MCF 10A (cell line): ENCODE data around the gene TBC1D14. TPM values are rescaled to one million over a fixed set of nuclear protein-coding genes. Genes with fewer than 3 reads are reported as not detected.

ENCODE experiments used
- BruUV-seq: library from RNA; stranded (reverse); fragments of 400-500 nt; replicated peaks from 2 replicates; lab custom pipeline; 2021; lab: Mats Ljungman, UMichigan
- CTCF ChIA-PET: fragments of 300-600 bp; sonication (Branson Sonifier 250); formaldehyde crosslinking; extraction: SDS; loops from one replicate; lab custom pipeline; 2021; ENCODE audit warnings: antibody characterized with exemption, inconsistent platforms; lab: Yijun Ruan, JAX
- POLR2A ChIA-PET: fragments of 300-600, 350-650 bp; sonication (Branson Sonifier 250); formaldehyde crosslinking; extraction: SDS; loops from one replicate; lab custom pipeline; 2020; ENCODE audit warnings: antibody characterized with exemption, inconsistent platforms; lab: Yijun Ruan, JAX
- DNase-seq: peaks from one replicate; pipeline ENCODE4 v3.0.0-alpha.2; 2018; ENCODE audit not compliant: unreplicated experiment
- H3K27ac Mint-ChIP-seq: one replicate; pipeline ENCODE4 v1.8.0; 2022; ENCODE audit warnings: mild to moderate bottlenecking, low read depth, mixed read lengths; ENCODE audit not compliant: unreplicated experiment
- H3K27me3 Mint-ChIP-seq: one replicate; pipeline ENCODE4 v1.8.0; 2022; ENCODE audit warnings: mixed read lengths; ENCODE audit not compliant: insufficient read depth, unreplicated experiment
- H3K36me3 Mint-ChIP-seq: one replicate; pipeline ENCODE4 v1.8.0; 2022; ENCODE audit warnings: mild to moderate bottlenecking, moderate library complexity, mixed read lengths; ENCODE audit not compliant: insufficient read depth, unreplicated experiment
- H3K4me1 Mint-ChIP-seq: one replicate; pipeline ENCODE4 v1.8.0; 2022; ENCODE audit warnings: mixed read lengths; ENCODE audit not compliant: insufficient read depth, unreplicated experiment
- H3K4me3 Mint-ChIP-seq: one replicate; pipeline ENCODE4 v1.8.0; 2022; ENCODE audit warnings: mild to moderate bottlenecking, moderate library complexity, mixed read lengths; ENCODE audit not compliant: unreplicated experiment
- H3K9me3 Mint-ChIP-seq: one replicate; pipeline ENCODE4 v1.8.0; 2022; ENCODE audit warnings: mixed read lengths; ENCODE audit not compliant: unreplicated experiment
- CTCF ChIP-seq: fragments of 200-600 bp; IDR thresholded peaks from one replicate; pipeline ENCODE4 v1.8.0; 2022; ENCODE audit warnings: antibody characterized with exemption, mild to moderate bottlenecking; ENCODE audit not compliant: unreplicated experiment
- intact Hi-C: fragments of 100-400 bp; cut with micrococcal nuclease; formaldehyde crosslinking; loops from 2 replicates; pipeline ENCODE4 v1.14.1; 2022
- total RNA-seq: library from RNA; stranded (reverse); gene quantifications from 2 replicates; pipeline ENCODE4 v1.2.3, GENCODE V29; 2022

TBC1D14 gene
- total RNA-seq, 1 experiment from 2014 or later, result 55.1 TPM

DNA sequence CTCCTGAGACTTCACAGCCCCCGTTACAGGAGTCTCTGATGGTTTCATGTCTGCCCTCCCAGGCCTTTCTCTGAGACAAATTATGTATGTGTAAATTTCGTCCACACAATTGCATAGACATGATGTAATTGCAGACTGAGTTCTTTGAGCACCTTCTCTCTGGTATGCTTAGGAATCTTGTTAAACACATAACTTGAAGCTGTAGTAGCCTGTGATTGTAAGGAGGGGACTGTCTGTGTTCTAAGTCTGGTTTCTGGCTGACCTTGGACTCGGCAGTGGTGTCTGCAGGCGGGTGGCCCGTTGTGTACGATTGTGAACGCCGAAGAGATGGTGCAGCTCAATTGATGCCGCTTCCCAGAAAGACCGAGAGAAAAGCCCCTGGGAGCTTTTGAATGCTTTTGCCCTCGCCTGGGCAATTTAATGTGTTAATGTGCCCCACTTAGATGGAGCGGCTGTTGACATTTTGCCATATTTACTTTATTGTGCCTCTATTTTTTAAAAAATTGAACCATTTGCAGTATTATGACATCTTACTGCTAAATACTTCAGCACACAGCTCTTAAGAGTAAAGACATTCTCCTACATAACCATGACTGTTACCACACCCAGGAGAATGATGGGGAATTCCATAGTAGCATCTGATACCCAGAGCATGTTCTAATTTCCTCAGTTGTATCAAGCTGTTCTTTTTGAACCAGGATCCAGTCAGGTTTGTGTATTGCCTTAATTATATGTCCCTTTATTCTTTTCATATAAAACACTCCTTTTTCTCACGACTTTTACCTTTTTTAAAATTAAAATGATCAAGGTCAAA, 75.2 kb downstream of the TBC1D14 start:
- ChIA-PET CTCF (interaction anchor here (0.6 to 1.8 kb wide), 4 partner anchors 10 to 294 kb away, joined by 3 to 6 read pairs (median 6); no protein-coding TSS in a partner anchor), POLR2A (interaction anchor here (0.6 to 2.1 kb wide), 9 partner anchors 12 to 82 kb away, joined by 3 to 13 read pairs (median 4); partner anchors contain the start of genes GRPEL1 and TADA2B)
- Mint-ChIP-seq H3K9me3 (no peaks in the 10 kb centered on the region), H3K4me3 (peak overlapping the region; percentile 97), H3K27ac (peak overlapping the region; percentile 95), H3K27me3 (no peaks in the 10 kb centered on the region), H3K4me1 (peaks cover 28% of the 10 kb centered on the region), H3K36me3 (peaks cover 12% of the 10 kb centered on the region)
- DNase-seq, result no peak
- intact Hi-C loops, result loop anchor here (5.0 kb wide), 2 partner anchors 78 to 268 kb away; partner anchors contain the start of genes BLOC1S4 and TBC1D14
- no TSS peak for BruUV-seq
- no peak for TF ChIP-seq CTCF

- no peaks in the 10 kb centered on the region for H3K27me3 Mint-ChIP-seq
- peak overlapping the region; percentile 97 for H3K4me3 Mint-ChIP-seq
- H3K36me3 Mint-ChIP-seq, result peaks cover 12% of the 10 kb centered on the region
- TSS peak; percentile 75 for BruUV-seq
- H3K27ac Mint-ChIP-seq, result peak overlapping the region; percentile 95
- intact Hi-C loops, result loop anchor here (2.0 to 5.0 kb wide), 3 partner anchors 57 to 269 kb away; partner anchors contain the start of genes BLOC1S4, TADA2B and TBC1D14
- peaks cover 37% of the 10 kb centered on the region for H3K4me1 Mint-ChIP-seq
- ChIA-PET CTCF (interaction anchor here (0.6 to 2.2 kb wide), 6 partner anchors 12 to 227 kb away, joined by 3 to 8 read pairs (median 4); no protein-coding TSS in a partner anchor), POLR2A (interaction anchor here (0.7 to 3.6 kb wide), 23 partner anchors 10 to 313 kb away, joined by 3 to 87 read pairs (median 4); partner anchors contain the start of genes BLOC1S4, GRPEL1, TADA2B and TBC1D14)
- TF ChIP-seq CTCF, result no peak
- H3K9me3 Mint-ChIP-seq, result no peaks in the 10 kb centered on the region
- DNase-seq, result peak; percentile 40
Measured at GRCh38 chr4:6986072-6986780, 76.6 kb downstream of the TBC1D14 start.

DNA sequence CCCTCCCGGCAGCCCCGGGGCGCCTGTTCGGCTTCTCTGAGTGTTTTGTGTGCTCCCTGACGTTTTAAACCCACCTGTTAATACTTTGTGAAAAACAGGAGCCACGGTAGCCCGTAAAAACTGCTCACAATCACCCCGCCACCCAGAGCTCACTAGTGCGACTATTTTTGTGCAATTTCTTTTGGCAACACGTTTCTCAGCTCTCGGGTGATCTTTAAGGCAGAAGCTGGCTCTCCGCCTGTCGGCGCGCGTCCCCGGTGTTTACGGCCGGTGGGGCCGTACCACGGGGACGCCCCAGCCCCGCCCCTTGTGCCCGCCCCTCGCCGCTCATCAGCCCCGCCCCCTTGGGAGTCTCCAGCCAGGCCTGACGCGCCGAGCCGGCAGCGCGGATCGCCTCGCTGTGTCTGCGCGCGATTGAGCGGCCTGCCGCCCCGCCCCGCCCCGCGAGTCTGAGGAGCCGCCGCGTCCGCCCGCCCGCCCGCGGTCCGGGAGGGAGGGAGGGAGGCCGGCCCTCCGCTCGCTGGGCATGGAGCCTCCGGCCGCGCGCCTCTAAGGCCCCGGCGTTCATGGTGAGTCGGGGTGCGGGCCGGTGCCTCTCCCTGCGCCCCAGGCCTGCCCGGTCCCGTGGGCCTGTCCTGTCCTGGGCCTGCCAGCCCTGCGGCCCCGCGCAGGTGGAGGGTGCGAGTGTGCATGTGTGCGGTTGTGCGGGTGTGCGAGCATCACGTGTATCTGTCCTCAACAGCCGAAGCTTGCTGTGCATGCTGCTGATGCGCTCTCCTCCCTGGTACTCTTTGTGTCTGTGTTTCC, 77.4 kb downstream of the TBC1D14 start:
- H3K4me1 Mint-ChIP-seq, result peaks cover 45% of the 10 kb centered on the region
- POLR2A ChIA-PET, result interaction anchor here (0.6 to 3.6 kb wide), 30 partner anchors 8 to 353 kb away, joined by 3 to 87 read pairs (median 4); partner anchors contain the start of genes BLOC1S4, GRPEL1, MRFAP1L1 and TADA2B

More for the DNA sequence above, 77.4 kb downstream of the TBC1D14 start:
- CTCF ChIA-PET, result interaction anchor here (0.6 to 2.2 kb wide), 8 partner anchors 12 to 228 kb away, joined by 3 to 8 read pairs (median 4); no protein-coding TSS in a partner anchor
- no TSS peak for BruUV-seq
- intact Hi-C loops, result loop anchor here (1.0 to 5.0 kb wide), 4 partner anchors 56 to 270 kb away; partner anchors contain the start of genes BLOC1S4, GRPEL1, TADA2B and TBC1D14
- H3K4me3 Mint-ChIP-seq, result peak overlapping the region; percentile 97
- DNase-seq, result peak; percentile 95
- no peak for TF ChIP-seq CTCF
- peaks cover 13% of the 10 kb centered on the region for H3K36me3 Mint-ChIP-seq
- no peaks in the 10 kb centered on the region for H3K9me3 Mint-ChIP-seq
- no peaks in the 10 kb centered on the region for H3K27me3 Mint-ChIP-seq
- peak overlapping the region; percentile 95 for H3K27ac Mint-ChIP-seq
